HG03066 (cell line): ENCODE results near the gene BRWD1.
"Not testable (repeated sequence)": the region's sequence is repeated elsewhere in the genome, so short reads cannot be mapped to it uniquely, and the experiment has no call there.

Experiments
- ATAC-seq: cut with Tn5 transposase; IDR thresholded peaks from one replicate; pipeline ENCODE4 v1.9.1; 2021; ENCODE audit warnings: low read depth; ENCODE audit not compliant: unreplicated experiment

BRWD1 gene

GRCh38 chr21:39178421-39178820, 135.0 kb downstream of the BRWD1 start:
- no peak for ATAC-seq

- no peak for ATAC-seq
Measured at GRCh38 chr21:39176271-39176709, 137.1 kb downstream of the BRWD1 start.

GRCh38 chr21:39175665-39176064, 137.8 kb downstream of the BRWD1 start:
- no peak for ATAC-seq

GRCh38 chr21:39175154-39175553, 138.3 kb downstream of the BRWD1 start:
- no peak for ATAC-seq

- no peak for ATAC-seq
Measured at GRCh38 chr21:39173716-39174680, 139.4 kb downstream of the BRWD1 start.

GRCh38 chr21:39169906-39170305, 143.5 kb downstream of the BRWD1 start:
- no peak for ATAC-seq

- no peak for ATAC-seq
Measured at GRCh38 chr21:39168800-39169199, 144.6 kb downstream of the BRWD1 start.

GRCh38 chr21:39164523-39164922, 148.9 kb downstream of the BRWD1 start:
- ATAC-seq: no peak

GRCh38 chr21:39161064-39161463, 152.4 kb downstream of the BRWD1 start:
- no peak for ATAC-seq

- no peak for ATAC-seq
Measured at GRCh38 chr21:39159342-39160063, 153.9 kb downstream of the BRWD1 start.

GRCh38 chr21:39157241-39157640, 156.2 kb downstream of the BRWD1 start:
- not testable (repeated sequence) for ATAC-seq

- no peak for ATAC-seq
Measured at GRCh38 chr21:39156024-39156423, 157.4 kb downstream of the BRWD1 start.

GRCh38 chr21:39155578-39155977, 157.9 kb downstream of the BRWD1 start:
- no peak for ATAC-seq

GRCh38 chr21:39153842-39154241, 159.6 kb downstream of the BRWD1 start:
- no peak for ATAC-seq

- no peak for ATAC-seq
Measured at GRCh38 chr21:39153373-39153772, 160.1 kb downstream of the BRWD1 start.

- ATAC-seq: no peak
Measured at GRCh38 chr21:39152271-39152670, 161.2 kb downstream of the BRWD1 start.

- ATAC-seq: no peak
Measured at GRCh38 chr21:39150877-39151276, 162.6 kb downstream of the BRWD1 start.

GRCh38 chr21:39150316-39150715, 163.1 kb downstream of the BRWD1 start:
- ATAC-seq: no peak

- ATAC-seq: no peak
Measured at GRCh38 chr21:39149882-39150281, 163.6 kb downstream of the BRWD1 start.

GRCh38 chr21:39148975-39149374, 164.5 kb downstream of the BRWD1 start:
- ATAC-seq: no peak

- ATAC-seq: no peak
Measured at GRCh38 chr21:39144191-39144590, 169.2 kb downstream of the BRWD1 start.

- ATAC-seq: no peak
Measured at GRCh38 chr21:39142972-39143371, 170.5 kb downstream of the BRWD1 start.
